ENCODE data around the gene INAFM1. TPM values are rescaled to one million over a fixed set of nuclear protein-coding genes. Genes with fewer than 3 reads are reported as not detected.

Gene INAFM1
- total and polyA plus RNA-seq, 11 donors, result 4.8 to 14.0 (median 9.5) TPM

GRCh38 chr19:47312366-47313006, 37.8 kb downstream of the INAFM1 start:
- intact Hi-C loops (cut with DNase I), result no loop called here

DNA sequence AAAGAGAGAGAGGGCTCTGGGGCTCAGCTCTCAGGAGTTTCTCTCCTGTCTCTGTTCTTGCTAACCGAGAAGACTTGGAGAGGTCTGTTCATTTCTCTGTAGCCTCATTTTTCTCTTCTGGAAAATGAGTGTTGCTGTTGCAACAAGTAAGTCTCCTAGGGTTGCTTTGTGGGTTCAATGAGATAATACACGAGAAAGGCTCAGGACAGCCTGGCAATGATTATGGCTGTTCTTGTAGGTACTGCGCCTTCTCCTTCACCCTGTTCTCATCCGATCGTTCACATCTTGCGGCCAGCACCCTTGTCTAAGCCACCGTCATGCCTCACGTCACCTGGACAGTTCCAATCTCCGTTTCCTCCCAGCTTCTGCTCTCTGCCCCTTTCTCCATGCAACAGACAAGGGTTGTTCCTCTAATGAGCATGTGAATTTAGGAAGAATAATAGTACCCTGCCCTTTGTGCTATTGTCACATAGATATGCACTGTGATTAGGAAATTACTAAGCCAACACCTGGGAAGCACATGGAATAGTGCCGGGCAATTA, 39.1 kb downstream of the INAFM1 start:
- WGBS, 4 donors, result 78 to 82% (median 81%) methylated on average over 10 of the region's 10 CpGs
- intact Hi-C loops (cut with DNase I), result no loop called here
- Histone ChIP-seq H3K4me3 (peak overlapping the region in 1 of 12 donors; percentile 64), H3K36me3 (peaks cover 0 to 12% (median 0%) of the 10 kb centered on the region in 9 donors), H3K9me3 (peaks cover 0 to 5% (median 0%) of the 10 kb centered on the region in 12 donors), H3K4me1 (peaks cover 0 to 54% (median 0%) of the 10 kb centered on the region in 12 donors), H3K27me3 (peaks cover 0 to 4% (median 0%) of the 10 kb centered on the region in 9 donors), H3K27ac (peak overlapping the region in 2 of 12 donors; percentile 56 to 92)
- ATAC-seq (no peak), DNase-seq (no peak)
- TF ChIP-seq, protein P1, sequence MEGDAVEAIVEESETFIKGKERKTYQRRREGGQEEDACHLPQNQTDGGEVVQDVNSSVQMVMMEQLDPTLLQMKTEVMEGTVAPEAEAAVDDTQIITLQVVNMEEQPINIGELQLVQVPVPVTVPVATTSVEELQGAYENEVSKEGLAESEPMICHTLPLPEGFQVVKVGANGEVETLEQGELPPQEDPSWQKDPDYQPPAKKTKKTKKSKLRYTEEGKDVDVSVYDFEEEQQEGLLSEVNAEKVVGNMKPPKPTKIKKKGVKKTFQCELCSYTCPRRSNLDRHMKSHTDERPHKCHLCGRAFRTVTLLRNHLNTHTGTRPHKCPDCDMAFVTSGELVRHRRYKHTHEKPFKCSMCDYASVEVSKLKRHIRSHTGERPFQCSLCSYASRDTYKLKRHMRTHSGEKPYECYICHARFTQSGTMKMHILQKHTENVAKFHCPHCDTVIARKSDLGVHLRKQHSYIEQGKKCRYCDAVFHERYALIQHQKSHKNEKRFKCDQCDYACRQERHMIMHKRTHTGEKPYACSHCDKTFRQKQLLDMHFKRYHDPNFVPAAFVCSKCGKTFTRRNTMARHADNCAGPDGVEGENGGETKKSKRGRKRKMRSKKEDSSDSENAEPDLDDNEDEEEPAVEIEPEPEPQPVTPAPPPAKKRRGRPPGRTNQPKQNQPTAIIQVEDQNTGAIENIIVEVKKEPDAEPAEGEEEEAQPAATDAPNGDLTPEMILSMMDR (IDR thresholded peaks at IDR 0.05), result no peak
- no peak for TF ChIP-seq POLR2A (IDR thresholded peaks at IDR 0.05)

More at GRCh38 chr19:47312366-47313006, 37.8 kb downstream of the INAFM1 start:
- Histone ChIP-seq H3K27me3 (peaks cover 0 to 4% (median 0%) of the 10 kb centered on the region in 9 donors), H3K36me3 (peaks cover 0 to 12% (median 0%) of the 10 kb centered on the region in 9 donors), H3K27ac (peak overlapping the region in 1 of 12 donors; percentile 92), H3K9me3 (peaks cover 0 to 5% (median 0%) of the 10 kb centered on the region in 12 donors), H3K4me3 (peak overlapping the region in 1 of 12 donors; percentile 64), H3K4me1 (peaks cover 0 to 54% (median 0%) of the 10 kb centered on the region in 12 donors)
- WGBS, 4 donors, result 85 to 90% (median 87%) methylated on average over 5 of the region's 5 CpGs
- ATAC-seq, result no peak
- no peak for DNase-seq
- TF ChIP-seq POLR2A (IDR thresholded peaks at IDR 0.05), result no peak
- TF ChIP-seq, protein P1 (IDR thresholded peaks at IDR 0.05), result no peak

GRCh38 chr19:47315125-47315821, 40.6 kb downstream of the INAFM1 start:
- Histone ChIP-seq H3K4me3 (peak overlapping the region in 1 of 12 donors; percentile 19), H3K27ac (peak overlapping the region in 5 of 12 donors; percentile 14 to 92 (median 55)), H3K36me3 (peaks cover 0 to 21% (median 0%) of the 10 kb centered on the region in 9 donors), H3K9me3 (peaks cover 0 to 5% (median 0%) of the 10 kb centered on the region in 12 donors), H3K4me1 (peaks cover 0 to 54% (median 0%) of the 10 kb centered on the region in 12 donors), H3K27me3 (peaks cover 0 to 11% (median 0%) of the 10 kb centered on the region in 9 donors)
- 34 to 42% (median 39%) methylated on average over 12 of the region's 12 CpGs for WGBS, 4 donors
- TF ChIP-seq POLR2A (IDR thresholded peaks at IDR 0.05), result no peak
- TF ChIP-seq, protein P1 (IDR thresholded peaks at IDR 0.05), result no peak
- DNase-seq, result peak in 4 of 5 donors; percentile 49 to 73 (median 66)
- peak; percentile 77 to 93 (median 86) for ATAC-seq
- intact Hi-C loops (cut with DNase I), result no loop called here

GRCh38 chr19:47316513-47316912, 41.8 kb downstream of the INAFM1 start:
- intact Hi-C loops (cut with DNase I), result no loop called here
- H3K36me3 ChIP-seq, result peaks cover 0 to 27% (median 0%) of the 10 kb centered on the region in 9 donors
- 86 to 92% (median 88%) methylated on average over 4 of the region's 4 CpGs for WGBS, 4 donors

More at GRCh38 chr19:47316513-47316912, 41.8 kb downstream of the INAFM1 start:
- Histone ChIP-seq H3K27me3 (peaks cover 0 to 12% (median 0%) of the 10 kb centered on the region in 9 donors), H3K9me3 (peaks cover 0 to 5% (median 0%) of the 10 kb centered on the region in 12 donors), H3K4me3 (no peak overlapping the region), H3K27ac (peak overlapping the region in 2 of 12 donors; percentile 27 to 59), H3K4me1 (peaks cover 0 to 52% (median 0%) of the 10 kb centered on the region in 12 donors)
- no peak for TF ChIP-seq POLR2A (IDR thresholded peaks at IDR 0.05)
- TF ChIP-seq, protein P1 (IDR thresholded peaks at IDR 0.05), result no peak
- DNase-seq (no peak), ATAC-seq (no peak)

Measured in heart left ventricle (tissue), 16 donors.